GM19324 (cell line): Measurements from ENCODE around the gene CST9.

Source experiments
- ATAC-seq: cut with Tn5 transposase; IDR thresholded peaks from one replicate; pipeline ENCODE4 v1.9.1; 2021; ENCODE audit warnings: mild to moderate bottlenecking, moderate library complexity; ENCODE audit not compliant: unreplicated experiment, low FRiP score

CST9 gene

DNA sequence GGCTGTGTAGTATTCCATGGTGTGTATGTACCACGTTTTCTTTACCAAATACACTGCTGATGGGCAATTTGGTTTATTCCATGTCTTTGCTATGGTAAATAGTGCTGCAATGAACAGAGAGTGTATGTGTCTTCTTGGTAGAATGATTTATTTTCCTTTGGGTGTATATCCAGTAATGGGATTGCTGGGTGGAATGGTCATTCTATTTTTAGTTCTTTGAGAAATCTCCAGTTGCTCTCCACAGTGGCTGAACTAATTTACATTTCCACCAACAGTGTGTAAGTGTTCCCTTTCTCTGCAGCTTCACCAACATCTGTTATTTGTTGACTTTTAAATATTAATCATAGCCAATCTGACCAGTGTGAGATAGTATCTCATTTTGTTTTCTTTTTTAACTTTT is 51.3 kb downstream of the CST9 start:
- no peak for ATAC-seq
